ENCODE data around the gene WDR77. TPM values are rescaled to one million over a fixed set of nuclear protein-coding genes. Genes with fewer than 3 reads are reported as not detected.

WDR77 gene
- total RNA-seq (2014; rRNA removed; shearing (Covaris generic)): 110 and 175 TPM in 2 replicates

DNA sequence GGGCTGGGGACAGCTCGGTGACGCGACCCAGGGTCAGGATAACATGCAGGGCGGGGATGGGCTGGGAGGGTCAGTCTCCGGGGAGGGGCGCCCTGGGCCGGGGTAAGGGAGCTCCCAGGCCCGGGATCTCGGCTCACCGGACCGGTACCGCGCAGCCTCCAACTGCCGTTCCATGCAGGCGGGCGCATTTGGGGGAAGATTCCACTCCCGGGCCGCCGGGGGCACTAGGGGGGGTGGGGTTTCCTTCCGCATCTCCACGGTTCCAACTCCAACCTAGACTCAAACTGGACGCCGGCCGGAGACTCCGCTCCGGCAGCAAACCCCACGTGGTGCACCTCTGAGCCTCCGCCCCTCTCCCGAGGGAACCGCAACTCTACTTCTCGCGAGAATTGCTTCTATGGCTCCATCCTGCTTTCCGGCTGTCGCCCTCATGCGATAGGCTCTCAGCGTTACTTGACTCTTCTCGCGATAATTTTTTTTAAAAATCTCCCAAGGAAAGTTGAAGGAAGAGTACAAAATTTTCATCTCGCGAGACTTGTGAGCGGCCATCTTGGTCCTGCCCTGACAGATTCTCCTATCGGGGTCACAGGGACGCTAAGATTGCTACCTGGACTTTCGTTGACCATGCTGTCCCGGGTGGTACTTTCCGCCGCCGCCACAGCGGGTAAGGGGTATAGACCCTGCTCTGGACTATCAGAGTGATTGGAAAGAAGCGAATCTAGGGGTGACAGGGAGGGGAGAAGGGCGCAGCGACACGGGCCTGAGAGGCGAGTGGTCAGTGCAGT, at the start of gene WDR77, which contains the start of gene ATP5PB:
Gene WDR77 (minus strand): TSS at position 339 of the 785 bp plus-strand sequence. CDS start 87 bp downstream, at position 252.
Gene ATP5PB (plus strand): TSS at position 547 of the 785 bp plus-strand sequence. CDS start 78 bp downstream, at position 625.
- Histone ChIP-seq H3K27me3 (ENCODE audit: control insufficient read depth, insufficient read depth, low read length) (no peaks in the 10 kb centered on the region; the same call in 1 of the 2 replicates), H3K4me3 (ENCODE audit: insufficient read depth, low read depth, low read length) (peak within 1 kb of the TSS; percentile 99), H3K36me3 (replicated peaks; ENCODE audit: control insufficient read depth, insufficient read depth, low read length) (peaks cover 10% of the 10 kb centered on the region)
- DNase-seq: peak; percentile 95

DNA sequence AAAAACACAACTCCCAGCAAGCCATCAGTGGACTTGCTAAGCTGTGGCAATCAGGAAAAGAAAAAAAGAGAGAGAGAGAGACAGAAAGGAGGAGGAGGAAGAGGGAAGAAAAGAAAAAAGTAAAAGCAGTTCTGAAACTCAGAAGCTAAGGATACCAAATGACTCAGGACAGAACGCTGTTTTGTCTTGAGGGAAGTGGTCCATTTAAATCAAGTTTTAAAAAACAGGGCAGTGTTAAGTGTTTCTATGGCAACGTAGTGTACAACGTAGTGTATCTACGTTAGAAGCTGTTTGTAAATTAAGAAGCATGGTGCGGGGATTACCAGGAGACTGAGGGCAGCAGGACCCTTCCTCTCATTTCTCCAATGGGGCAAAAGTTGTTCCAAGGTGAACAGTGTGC, 48.5 kb upstream of the WDR77 start:
- H3K4me3 ChIP-seq (ENCODE audit: insufficient read depth, low read depth, low read length): no peak overlapping the region
- H3K27me3 ChIP-seq (ENCODE audit: control insufficient read depth, insufficient read depth, low read length): no peaks in the 10 kb centered on the region
- no peaks in the 10 kb centered on the region for H3K36me3 ChIP-seq (replicated peaks; ENCODE audit: control insufficient read depth, insufficient read depth, low read length)
- no peak for DNase-seq

DNA sequence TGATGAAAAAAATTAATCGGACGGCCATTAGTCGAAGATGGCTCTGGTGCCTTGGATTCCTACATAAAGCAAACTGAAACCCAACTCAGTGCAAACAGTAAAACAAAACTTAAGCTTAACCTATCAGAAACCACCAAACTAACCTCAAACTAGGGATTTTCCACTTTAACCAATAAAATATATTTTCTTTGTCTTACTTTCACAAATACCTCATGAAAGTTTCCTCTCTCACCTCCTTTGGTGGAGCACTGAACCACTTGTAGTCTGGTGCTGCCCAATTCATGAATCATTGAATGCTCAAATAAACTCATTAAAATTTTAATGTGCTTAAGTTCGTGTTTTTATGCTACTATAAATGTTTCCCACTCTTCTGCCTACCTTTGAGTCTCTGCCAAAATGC, 47.3 kb upstream of the WDR77 start:
- no peak for DNase-seq
- Histone ChIP-seq H3K36me3 (replicated peaks; ENCODE audit: control insufficient read depth, insufficient read depth, low read length) (no peaks in the 10 kb centered on the region), H3K27me3 (ENCODE audit: control insufficient read depth, insufficient read depth, low read length) (no peaks in the 10 kb centered on the region), H3K4me3 (ENCODE audit: insufficient read depth, low read depth, low read length) (no peak overlapping the region)

DNA sequence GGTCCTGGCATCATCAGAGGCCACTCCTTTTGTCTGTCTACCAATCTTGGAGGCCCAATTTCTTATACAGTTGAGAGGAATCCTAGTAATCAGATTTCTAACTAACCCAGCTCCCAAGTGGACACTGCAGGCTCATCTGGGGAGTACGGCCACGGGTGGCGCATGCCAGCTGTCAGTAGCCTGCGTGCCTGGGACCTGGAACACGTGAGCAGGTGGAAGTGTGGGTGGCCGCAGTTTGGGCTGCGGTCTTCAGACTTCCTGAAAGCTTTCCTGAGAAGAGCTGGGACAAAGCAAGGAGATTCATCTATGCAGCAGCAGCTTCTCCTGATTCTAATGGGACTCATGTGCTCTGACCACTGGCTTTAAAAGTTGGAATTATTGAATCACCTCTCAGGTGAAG, 42.0 kb upstream of the WDR77 start:
- no peak for DNase-seq
- no peaks in the 10 kb centered on the region for H3K36me3 ChIP-seq (replicated peaks; ENCODE audit: control insufficient read depth, insufficient read depth, low read length)
- H3K27me3 ChIP-seq (ENCODE audit: control insufficient read depth, insufficient read depth, low read length): no peaks in the 10 kb centered on the region
- no peak overlapping the region for H3K4me3 ChIP-seq (ENCODE audit: insufficient read depth, low read depth, low read length)

DNA sequence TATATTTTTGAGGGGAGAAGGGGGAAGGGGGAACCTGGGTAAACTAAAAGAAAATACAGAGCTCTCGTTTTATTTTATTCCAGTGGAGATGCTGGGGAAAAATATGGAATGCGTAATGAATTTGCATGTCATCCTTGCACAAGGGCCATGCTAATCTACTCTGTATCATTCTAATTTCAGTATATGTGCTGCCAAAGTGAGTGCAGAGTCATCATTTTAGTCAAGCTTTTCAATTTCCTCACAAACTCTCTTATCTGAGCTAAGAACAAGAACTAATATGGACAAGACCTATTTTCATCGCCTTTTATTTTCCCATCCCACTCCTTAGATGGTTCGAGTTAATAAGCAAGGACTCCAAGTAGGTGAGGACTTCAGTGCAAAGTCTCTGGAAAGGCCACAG, 41.2 kb upstream of the WDR77 start:
- H3K4me3 ChIP-seq (ENCODE audit: insufficient read depth, low read depth, low read length): no peak overlapping the region
- DNase-seq: no peak
- H3K36me3 ChIP-seq (replicated peaks; ENCODE audit: control insufficient read depth, insufficient read depth, low read length): no peaks in the 10 kb centered on the region

DNA sequence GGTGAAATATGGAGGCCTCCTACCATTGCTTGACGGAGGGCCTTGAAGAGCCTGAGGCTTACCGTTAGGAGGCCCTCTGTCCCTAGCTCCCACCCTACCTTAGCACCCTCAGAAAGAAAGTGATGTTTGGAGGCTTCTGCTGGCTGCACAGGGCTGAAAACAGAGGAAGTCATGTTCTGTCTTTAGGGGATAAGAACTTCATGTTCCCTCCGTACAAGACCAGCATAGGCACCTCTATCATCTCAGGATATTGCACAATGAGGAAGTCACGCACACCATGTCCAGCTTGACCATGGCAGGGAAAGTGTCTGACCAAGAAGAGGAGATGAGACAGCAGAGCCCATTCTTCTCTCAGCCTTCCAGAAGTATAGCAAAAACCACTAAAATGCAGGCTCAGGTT, 40.5 kb upstream of the WDR77 start:
- no peak for DNase-seq
- H3K4me3 ChIP-seq (ENCODE audit: insufficient read depth, low read depth, low read length): no peak overlapping the region
- no peaks in the 10 kb centered on the region for H3K27me3 ChIP-seq (ENCODE audit: control insufficient read depth, insufficient read depth, low read length)
- no peaks in the 10 kb centered on the region for H3K36me3 ChIP-seq (replicated peaks; ENCODE audit: control insufficient read depth, insufficient read depth, low read length)

More for the DNA sequence above, 41.2 kb upstream of the WDR77 start:
- no peaks in the 10 kb centered on the region for H3K27me3 ChIP-seq (ENCODE audit: control insufficient read depth, insufficient read depth, low read length)

DNA sequence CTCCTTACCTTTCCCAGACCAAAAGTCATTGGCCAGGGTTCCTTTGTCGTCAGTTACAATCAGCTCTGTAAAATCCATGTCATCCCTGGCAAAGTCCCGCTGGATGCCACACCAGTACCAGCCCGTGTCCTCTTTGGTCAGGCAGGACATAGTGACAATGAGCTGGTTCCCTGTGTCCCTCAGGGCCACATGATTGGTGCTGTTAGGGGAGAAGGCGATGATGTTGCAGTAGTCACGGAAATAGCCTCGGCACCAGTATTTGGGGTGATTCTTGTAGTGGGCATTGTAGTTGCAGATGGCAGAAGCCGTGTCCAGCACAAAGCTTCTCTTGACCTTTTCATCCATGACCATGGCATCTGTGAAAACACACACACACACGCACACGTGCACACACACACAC, 39.6 kb upstream of the WDR77 start:
- no peak overlapping the region for H3K4me3 ChIP-seq (ENCODE audit: insufficient read depth, low read depth, low read length)
- H3K27me3 ChIP-seq (ENCODE audit: control insufficient read depth, insufficient read depth, low read length): no peaks in the 10 kb centered on the region
- H3K36me3 ChIP-seq (replicated peaks; ENCODE audit: control insufficient read depth, insufficient read depth, low read length): no peaks in the 10 kb centered on the region
- no peak for DNase-seq

DNA sequence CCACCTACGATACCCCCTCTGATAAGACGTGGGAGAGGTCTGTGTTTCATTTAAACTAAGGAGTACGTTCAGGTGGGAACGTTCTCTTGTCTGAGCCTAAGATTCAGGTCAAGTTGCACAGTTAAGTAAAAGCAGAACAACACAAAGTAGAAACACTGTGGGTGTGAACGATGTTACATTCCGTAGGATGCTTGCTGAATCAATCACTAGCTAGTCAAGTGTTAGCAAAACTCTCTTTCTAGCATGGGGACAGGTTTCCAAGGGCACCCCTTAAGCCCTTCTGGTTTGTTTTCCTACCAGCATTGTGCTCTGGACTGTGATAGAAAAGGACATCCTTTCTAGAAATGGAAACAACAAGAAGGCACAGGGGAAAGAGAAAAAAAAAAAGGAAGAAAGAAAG, 38.1 kb upstream of the WDR77 start:
- Histone ChIP-seq H3K4me3 (ENCODE audit: insufficient read depth, low read depth, low read length) (no peak overlapping the region), H3K27me3 (ENCODE audit: control insufficient read depth, insufficient read depth, low read length) (no peaks in the 10 kb centered on the region), H3K36me3 (replicated peaks; ENCODE audit: control insufficient read depth, insufficient read depth, low read length) (no peaks in the 10 kb centered on the region)
- DNase-seq: no peak

DNA sequence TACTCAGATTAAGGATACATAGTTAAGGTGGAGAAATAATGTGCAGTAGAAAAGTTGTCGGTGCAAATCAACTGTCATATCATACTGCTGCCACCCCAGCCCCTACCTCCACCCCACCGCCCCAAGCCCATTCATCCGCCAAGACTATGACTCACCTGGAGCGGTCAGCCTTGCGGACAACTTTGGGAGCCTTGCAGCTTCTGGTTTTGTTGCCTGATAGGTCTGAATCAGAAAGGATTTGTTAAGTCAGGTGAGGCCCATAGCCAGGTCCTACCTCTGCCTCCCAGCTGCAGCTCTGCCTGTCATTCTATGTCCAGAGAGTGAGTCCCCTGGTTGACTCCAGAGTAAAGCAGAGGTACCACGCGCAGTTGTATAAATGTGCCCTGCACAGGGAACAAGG, 37.4 kb upstream of the WDR77 start:
- H3K36me3 ChIP-seq (replicated peaks; ENCODE audit: control insufficient read depth, insufficient read depth, low read length): no peaks in the 10 kb centered on the region
- H3K4me3 ChIP-seq (ENCODE audit: insufficient read depth, low read depth, low read length): no peak overlapping the region
- no peaks in the 10 kb centered on the region for H3K27me3 ChIP-seq (ENCODE audit: control insufficient read depth, insufficient read depth, low read length)
- DNase-seq: no peak

DNA sequence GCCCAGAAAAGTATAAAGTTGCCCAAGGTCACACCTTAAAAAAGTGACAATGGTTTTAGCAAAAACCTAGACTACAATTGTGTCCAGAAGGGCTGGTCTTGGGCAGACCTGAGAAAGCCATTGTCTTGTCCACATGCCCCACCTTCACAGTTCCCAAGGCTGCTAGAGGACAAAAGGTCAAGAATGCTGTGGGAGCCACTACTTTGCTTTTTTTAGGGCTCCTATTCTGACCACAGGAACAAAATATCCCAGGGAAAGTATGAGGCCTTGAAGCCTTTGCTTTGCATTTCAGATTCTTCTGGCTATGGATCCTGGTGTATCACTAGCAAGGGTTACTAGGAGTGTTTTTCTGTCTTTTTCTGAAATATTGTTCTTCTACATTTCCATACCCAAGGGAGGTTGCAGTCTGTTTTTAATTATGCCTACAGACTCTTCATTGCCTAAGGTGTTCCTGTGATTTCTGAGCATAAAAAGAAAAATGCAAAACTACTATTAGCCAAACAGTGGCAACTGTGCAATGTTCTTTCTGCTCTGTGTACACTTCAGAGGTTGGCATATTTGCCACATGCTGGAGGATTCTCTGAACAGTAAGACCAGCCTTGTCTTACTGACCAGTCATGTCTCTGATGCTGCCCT, 35.5 kb upstream of the WDR77 start:
- no peaks in the 10 kb centered on the region for H3K36me3 ChIP-seq (replicated peaks; ENCODE audit: control insufficient read depth, insufficient read depth, low read length)
- no peak overlapping the region for H3K4me3 ChIP-seq (ENCODE audit: insufficient read depth, low read depth, low read length)
- no peak for DNase-seq
- H3K27me3 ChIP-seq (ENCODE audit: control insufficient read depth, insufficient read depth, low read length): no peaks in the 10 kb centered on the region

DNA sequence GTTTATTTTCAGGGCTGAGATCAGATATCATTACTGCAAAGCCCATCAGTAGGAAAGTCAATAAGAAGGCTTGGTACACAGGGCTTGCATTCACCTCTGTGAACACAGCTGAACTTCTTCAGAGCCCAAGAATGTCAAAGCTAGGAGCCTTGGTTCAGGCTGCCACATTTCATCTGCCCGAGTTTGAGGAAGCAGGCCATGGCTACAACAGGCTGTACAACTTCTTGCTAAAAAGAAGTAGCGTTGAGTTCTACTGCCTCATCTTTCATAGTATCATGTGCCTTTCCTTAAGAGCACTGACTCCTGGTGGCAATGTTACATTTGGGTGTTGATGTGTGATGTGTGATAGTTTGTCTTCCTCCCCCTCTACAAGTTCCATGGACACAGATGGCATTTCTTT, 34.8 kb upstream of the WDR77 start:
- Histone ChIP-seq H3K4me3 (ENCODE audit: insufficient read depth, low read depth, low read length) (no peak overlapping the region), H3K36me3 (replicated peaks; ENCODE audit: control insufficient read depth, insufficient read depth, low read length) (no peaks in the 10 kb centered on the region), H3K27me3 (ENCODE audit: control insufficient read depth, insufficient read depth, low read length) (no peaks in the 10 kb centered on the region)
- no peak for DNase-seq

DNA sequence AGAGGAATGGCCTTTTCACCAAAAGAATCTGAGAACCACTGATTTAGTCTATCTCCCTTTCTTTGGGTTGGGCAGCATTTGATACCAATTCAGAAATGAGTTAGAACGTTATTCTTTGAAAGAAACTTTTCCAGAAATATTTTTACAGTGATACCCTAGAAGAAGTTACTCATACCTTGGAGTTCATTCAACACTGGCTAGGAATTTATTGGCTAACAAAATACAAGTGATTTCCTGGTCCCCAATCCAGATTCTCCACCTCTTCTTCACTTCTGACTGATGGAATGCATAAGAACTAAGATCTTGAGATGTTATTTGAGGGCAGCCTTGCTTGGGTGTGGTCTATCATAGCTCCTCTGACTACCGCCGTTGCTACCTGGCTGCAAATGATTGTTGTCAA, 34.1 kb upstream of the WDR77 start:
- no peak for DNase-seq
- Histone ChIP-seq H3K4me3 (ENCODE audit: insufficient read depth, low read depth, low read length) (no peak overlapping the region), H3K36me3 (replicated peaks; ENCODE audit: control insufficient read depth, insufficient read depth, low read length) (no peaks in the 10 kb centered on the region), H3K27me3 (ENCODE audit: control insufficient read depth, insufficient read depth, low read length) (no peaks in the 10 kb centered on the region)

DNA sequence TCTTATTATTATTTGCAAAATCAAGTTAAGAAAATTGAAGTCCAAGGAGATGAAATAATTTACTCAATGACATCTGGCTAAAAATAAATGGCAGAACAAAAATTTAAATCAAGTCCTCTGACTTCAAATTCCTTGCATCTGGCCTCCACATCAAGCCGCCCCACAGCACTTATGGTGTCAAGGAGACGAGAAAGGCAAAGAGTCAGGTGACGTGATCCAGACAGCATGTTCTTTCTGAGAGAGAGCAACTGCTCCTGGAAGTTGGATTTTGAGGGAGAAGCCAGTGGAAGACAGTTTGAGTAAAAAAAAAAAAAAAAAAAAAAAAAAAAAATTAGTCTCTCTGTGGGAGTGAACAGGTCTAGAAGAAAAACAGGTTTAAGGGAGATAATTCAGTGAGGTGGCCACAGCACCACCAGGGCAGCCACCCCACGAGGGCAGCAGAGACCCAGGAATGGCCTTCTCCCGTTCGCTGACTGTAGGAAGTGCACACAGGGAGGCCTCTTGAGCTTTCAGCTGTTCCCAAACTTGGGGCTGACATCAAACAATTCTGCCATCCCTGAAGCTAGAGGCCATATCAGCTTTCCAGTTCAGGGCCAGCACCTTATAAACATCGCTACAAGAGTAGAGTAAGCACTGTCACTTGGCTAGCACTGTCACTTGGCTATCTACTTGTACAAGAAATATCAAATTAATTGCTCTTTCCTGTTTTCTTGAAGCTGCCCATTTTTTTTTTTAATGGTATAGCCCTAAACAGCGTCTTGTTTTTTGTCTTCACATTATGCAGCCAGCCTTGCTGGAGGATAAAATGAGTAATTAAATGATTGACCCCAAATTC, 32.5 kb upstream of the WDR77 start:
- H3K4me3 ChIP-seq (ENCODE audit: insufficient read depth, low read depth, low read length): no peak overlapping the region
- no peaks in the 10 kb centered on the region for H3K27me3 ChIP-seq (ENCODE audit: control insufficient read depth, insufficient read depth, low read length)
- peak; percentile 77 for DNase-seq
- no peaks in the 10 kb centered on the region for H3K36me3 ChIP-seq (replicated peaks; ENCODE audit: control insufficient read depth, insufficient read depth, low read length)

DNA sequence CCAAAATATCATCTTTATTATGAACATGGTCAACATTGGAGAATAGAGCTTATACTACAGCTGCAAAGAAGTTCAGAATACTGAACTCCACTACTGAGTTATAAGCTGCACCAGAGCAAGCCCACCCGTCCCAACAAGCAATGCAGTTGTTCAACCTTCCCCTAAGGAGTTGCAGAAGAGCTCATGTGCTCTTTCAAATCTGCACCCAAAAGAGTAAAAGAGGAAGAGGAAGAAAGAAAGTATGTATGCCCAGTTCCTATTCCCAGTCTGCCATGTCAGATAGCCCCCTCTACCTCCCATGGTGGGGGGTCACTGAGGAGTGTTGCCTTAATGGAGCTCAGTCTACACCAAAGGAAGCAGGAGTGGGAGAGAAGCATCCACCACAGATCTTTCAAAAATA, 31.6 kb upstream of the WDR77 start:
- Histone ChIP-seq H3K4me3 (ENCODE audit: insufficient read depth, low read depth, low read length) (no peak overlapping the region), H3K27me3 (ENCODE audit: control insufficient read depth, insufficient read depth, low read length) (no peaks in the 10 kb centered on the region)
- no peak for DNase-seq

More for the DNA sequence above, 31.6 kb upstream of the WDR77 start:
- H3K36me3 ChIP-seq (replicated peaks; ENCODE audit: control insufficient read depth, insufficient read depth, low read length): no peaks in the 10 kb centered on the region
